GM23338 (cell line): Measurements from ENCODE around the gene C3orf22.

ENCODE experiments used
- CREB1 ChIP-seq: fragments of 250-450 bp; sonication (Bioruptor Pico); IDR thresholded peaks from 2 replicates; pipeline ENCODE4 v1.5.0; 2020; ENCODE audit warnings: low read depth, mild to moderate bottlenecking, moderate library complexity
- CTCF ChIP-seq, 2 experiments: fragments of 200-600 bp in 1 of 2; sonication (generic) in 1 of 2; conservative IDR thresholded peaks; 2 replicates each; pipeline versions ENCODE4 v1.5.1 to v1.6.1; 2016 to 2017; ENCODE audit warnings: antibody characterized with exemption in 2 of 2, low read depth in 2 of 2, mild to moderate bottlenecking in 2 of 2, moderate library complexity in 1 of 2
- ETS1 ChIP-seq: IDR thresholded peaks from 2 replicates; pipeline ENCODE4 v1.6.1; 2016; ENCODE audit warnings: antibody characterized with exemption
- EZH2 ChIP-seq: fragments of 200-600 bp; sonication (generic); IDR thresholded peaks from one replicate; pipeline ENCODE4 v1.8.0; 2017; ENCODE audit warnings: antibody characterized with exemption, mild to moderate bottlenecking, low read depth; ENCODE audit not compliant: unreplicated experiment
- EZH2phosphoT487 ChIP-seq: fragments of 200-600 bp; sonication (generic); IDR thresholded peaks from one replicate; pipeline ENCODE4 v1.8.1; 2018; ENCODE audit warnings: antibody characterized with exemption; ENCODE audit not compliant: unreplicated experiment
- JUNB ChIP-seq: IDR thresholded peaks from one replicate; pipeline ENCODE4 v1.6.1; 2016; ENCODE audit warnings: antibody characterized with exemption; ENCODE audit not compliant: unreplicated experiment
- POLR2AphosphoS5 ChIP-seq: IDR thresholded peaks from 2 replicates; pipeline ENCODE4 v1.6.1; 2016; ENCODE audit warnings: antibody characterized with exemption, low read depth
- REST ChIP-seq: IDR thresholded peaks from one replicate; pipeline ENCODE4 v1.6.1; 2018; ENCODE audit warnings: antibody characterized with exemption; ENCODE audit not compliant: unreplicated experiment
- ZNF331 ChIP-seq: fragments of 250-450 bp; sonication (Bioruptor Pico); IDR thresholded peaks from 2 replicates; pipeline ENCODE4 v1.5.0; 2020; ENCODE audit warnings: low read depth, mild to moderate bottlenecking, moderate library complexity

GRCh38 chr3:126537730-126538281, 20.9 kb downstream of the C3orf22 start:
- TF ChIP-seq EZH2 (no peak), CTCF (conservative IDR thresholded peaks at IDR 0.05; ENCODE audit: low read depth in 2 of 2) (0 out of 4 replicates have a peak, but pooled peaks of 1 of the 2 experiments have one; percentile 5), POLR2AphosphoS5 (no peak), ZNF331 (CRISPR knock-in tag) (no peak), REST (no peak), CREB1 (CRISPR knock-in tag) (no peak), ETS1 (no peak), EZH2phosphoT487 (no peak), JUNB (no peak)
